Loucy (cell line): ENCODE results near the gene DHRS12.

ENCODE experiments used
- H2AFZ ChIP-seq: fragments of 200-600 bp; sonication (generic); 2 replicates; pipeline ENCODE4 v1.6.0; 2016; ENCODE audit warnings: antibody characterized with exemption, mild to moderate bottlenecking, low read length, moderate library complexity
- H3F3A ChIP-seq: fragments of 200-600 bp; 2 replicates; pipeline ENCODE4 v1.6.0; 2016; ENCODE audit warnings: antibody characterized with exemption, low read depth, mild to moderate bottlenecking
- H3K27me3 ChIP-seq: fragments of 200-600 bp; sonication (generic); 2 replicates; pipeline ENCODE4 v1.6.1; 2014; ENCODE audit warnings: low read length, mild to moderate bottlenecking; ENCODE audit not compliant: insufficient read depth, poor library complexity, severe bottlenecking
- H3K36me3 ChIP-seq: fragments of 200-600 bp; sonication (generic); 2 replicates; pipeline ENCODE4 v1.6.1; 2016; ENCODE audit warnings: low read length; ENCODE audit not compliant: insufficient read depth
- H3K4me1 ChIP-seq: fragments of 200-600 bp; sonication (generic); 2 replicates; pipeline ENCODE4 v1.5.1; 2014; ENCODE audit warnings: low read length, mild to moderate bottlenecking; ENCODE audit not compliant: insufficient read depth, poor library complexity, severe bottlenecking
- H3K4me2 ChIP-seq: fragments of 200-600 bp; sonication (generic); 2 replicates; pipeline ENCODE4 v1.6.0; 2014; ENCODE audit warnings: antibody characterized with exemption, low read length, low read depth, mild to moderate bottlenecking; ENCODE audit not compliant: poor library complexity, severe bottlenecking
- H3K4me3 ChIP-seq: fragments of 200-600 bp; sonication (generic); 2 replicates; pipeline ENCODE4 v1.5.1; 2014; ENCODE audit warnings: low read length, mild to moderate bottlenecking, mixed read lengths; ENCODE audit not compliant: poor library complexity, severe bottlenecking
- H3K79me2 ChIP-seq: fragments of 200-600 bp; sonication (generic); 2 replicates; pipeline ENCODE4 v1.6.1; 2014; ENCODE audit warnings: low read length; ENCODE audit not compliant: insufficient read depth
- H3K9ac ChIP-seq: fragments of 200-600 bp; sonication (generic); 2 replicates; pipeline ENCODE4 v1.6.0; 2014; ENCODE audit warnings: mild to moderate bottlenecking, low read depth, low read length, moderate library complexity; ENCODE audit not compliant: poor library complexity, severe bottlenecking
- H3K9me2 ChIP-seq: fragments of 200-600 bp; sonication (generic); replicated peaks from 2 replicates; pipeline ENCODE4 v1.6.1; 2016; ENCODE audit warnings: low read depth, low read length, mixed read lengths
- H3K9me3 ChIP-seq: fragments of 200-600 bp; sonication (generic); 2 replicates; pipeline ENCODE4 v1.6.1; 2014; ENCODE audit warnings: mild to moderate bottlenecking, antibody characterized with exemption, low read length, low read depth; ENCODE audit not compliant: insufficient read depth
- H4K20me1 ChIP-seq: fragments of 200-600 bp; sonication (generic); 2 replicates; pipeline ENCODE4 v1.6.0; 2014; ENCODE audit warnings: antibody characterized with exemption, low read length, mild to moderate bottlenecking; ENCODE audit not compliant: insufficient read depth, poor library complexity, severe bottlenecking
- EZH2phosphoT487 ChIP-seq: fragments of 200-600 bp; IDR thresholded peaks from 2 replicates; pipeline ENCODE4 v1.6.1; 2018; ENCODE audit warnings: antibody characterized with exemption, mild to moderate bottlenecking, moderate library complexity, borderline replicate concordance
- TF ChIP-seq, protein P1 (sequence below): fragments of 200-600 bp; sonication (generic); conservative IDR thresholded peaks from 2 replicates; pipeline ENCODE4 v1.5.1; 2014; ENCODE audit warnings: mild to moderate bottlenecking, antibody characterized with exemption, low read length

DHRS12 gene

DNA sequence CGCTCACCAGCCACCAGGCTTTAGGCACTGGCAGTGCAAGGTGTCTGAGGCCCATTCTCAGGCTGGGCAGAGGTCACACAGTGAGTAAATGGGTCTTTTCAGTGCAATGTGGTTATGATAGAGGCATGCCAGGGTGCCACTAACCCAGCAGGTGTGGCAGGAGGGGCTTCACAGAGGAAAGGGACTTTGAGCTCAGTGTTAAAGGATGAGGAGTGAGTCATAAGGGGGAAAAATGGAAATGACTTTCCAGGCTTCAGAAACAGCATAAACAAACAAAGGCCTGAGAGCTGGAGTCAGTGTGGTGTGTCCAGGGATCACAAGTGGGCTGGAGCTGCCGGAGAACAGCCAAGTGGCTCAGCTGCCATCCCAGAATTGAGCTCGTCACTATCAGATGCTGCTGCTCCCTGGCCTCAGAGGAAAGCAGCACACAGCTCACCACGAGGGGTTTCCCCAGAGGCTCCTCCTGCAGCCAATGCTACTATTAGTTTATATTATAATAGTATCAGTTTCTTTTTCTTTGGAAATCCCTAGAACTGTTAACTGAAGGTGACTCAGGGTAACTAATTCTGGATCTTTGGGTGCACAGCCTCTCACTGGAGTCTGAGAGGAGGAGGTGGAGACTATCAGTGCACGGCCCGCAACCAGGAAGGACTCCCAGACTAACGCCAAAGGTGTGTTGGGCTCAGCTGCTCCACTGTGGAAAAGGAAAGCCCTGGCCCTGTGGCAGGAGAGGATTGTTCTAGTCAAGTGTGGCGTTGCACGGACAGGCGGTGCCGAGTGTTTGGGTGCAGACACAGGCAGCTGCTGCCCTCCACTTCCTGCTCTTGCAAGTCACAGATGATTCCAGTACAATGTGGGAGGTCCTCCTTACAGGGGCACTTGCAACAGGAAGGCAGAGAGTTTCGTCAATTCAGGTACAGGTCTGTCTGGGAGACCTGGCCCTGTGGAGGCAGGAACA, 39.5 kb downstream of the DHRS12 start:
- H2AFZ ChIP-seq = no peak overlapping the region
- H3K36me3 ChIP-seq = peaks cover 27% of the 10 kb centered on the region; the same call in 1 of the 2 replicates
- H3K27me3 ChIP-seq = no peaks in the 10 kb centered on the region
- H3K9ac ChIP-seq = no peak overlapping the region
- peak overlapping the region; percentile 20 for H3K4me2 ChIP-seq
- H4K20me1 ChIP-seq = no peaks in the 10 kb centered on the region
- no peaks in the 10 kb centered on the region for H3K9me3 ChIP-seq
- no peak overlapping the region for H3K4me3 ChIP-seq
- H3F3A ChIP-seq = no peaks in the 10 kb centered on the region
- no peak for TF ChIP-seq EZH2phosphoT487
- TF ChIP-seq, protein P1, sequence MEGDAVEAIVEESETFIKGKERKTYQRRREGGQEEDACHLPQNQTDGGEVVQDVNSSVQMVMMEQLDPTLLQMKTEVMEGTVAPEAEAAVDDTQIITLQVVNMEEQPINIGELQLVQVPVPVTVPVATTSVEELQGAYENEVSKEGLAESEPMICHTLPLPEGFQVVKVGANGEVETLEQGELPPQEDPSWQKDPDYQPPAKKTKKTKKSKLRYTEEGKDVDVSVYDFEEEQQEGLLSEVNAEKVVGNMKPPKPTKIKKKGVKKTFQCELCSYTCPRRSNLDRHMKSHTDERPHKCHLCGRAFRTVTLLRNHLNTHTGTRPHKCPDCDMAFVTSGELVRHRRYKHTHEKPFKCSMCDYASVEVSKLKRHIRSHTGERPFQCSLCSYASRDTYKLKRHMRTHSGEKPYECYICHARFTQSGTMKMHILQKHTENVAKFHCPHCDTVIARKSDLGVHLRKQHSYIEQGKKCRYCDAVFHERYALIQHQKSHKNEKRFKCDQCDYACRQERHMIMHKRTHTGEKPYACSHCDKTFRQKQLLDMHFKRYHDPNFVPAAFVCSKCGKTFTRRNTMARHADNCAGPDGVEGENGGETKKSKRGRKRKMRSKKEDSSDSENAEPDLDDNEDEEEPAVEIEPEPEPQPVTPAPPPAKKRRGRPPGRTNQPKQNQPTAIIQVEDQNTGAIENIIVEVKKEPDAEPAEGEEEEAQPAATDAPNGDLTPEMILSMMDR = no peak
- peaks cover 14% of the 10 kb centered on the region for H3K4me1 ChIP-seq
- no peaks in the 10 kb centered on the region for H3K79me2 ChIP-seq
- H3K9me2 ChIP-seq = no peaks in the 10 kb centered on the region

GRCh38 chr13:51763486-51763885, 40.5 kb downstream of the DHRS12 start:
- no peak overlapping the region for H3K4me2 ChIP-seq
- H2AFZ ChIP-seq = no peak overlapping the region
- H3F3A ChIP-seq = no peaks in the 10 kb centered on the region
- no peak overlapping the region for H3K4me3 ChIP-seq
- H3K4me1 ChIP-seq = peaks cover 14% of the 10 kb centered on the region
- no peak overlapping the region for H3K9ac ChIP-seq
- no peaks in the 10 kb centered on the region for H3K9me3 ChIP-seq
- peaks cover 31% of the 10 kb centered on the region; the same call in 1 of the 2 replicates for H3K36me3 ChIP-seq
- no peak for TF ChIP-seq EZH2phosphoT487
- TF ChIP-seq, protein P1 = no peak
- H3K9me2 ChIP-seq = no peaks in the 10 kb centered on the region
- H3K79me2 ChIP-seq = no peaks in the 10 kb centered on the region
- H4K20me1 ChIP-seq = no peaks in the 10 kb centered on the region
- no peaks in the 10 kb centered on the region for H3K27me3 ChIP-seq

DNA sequence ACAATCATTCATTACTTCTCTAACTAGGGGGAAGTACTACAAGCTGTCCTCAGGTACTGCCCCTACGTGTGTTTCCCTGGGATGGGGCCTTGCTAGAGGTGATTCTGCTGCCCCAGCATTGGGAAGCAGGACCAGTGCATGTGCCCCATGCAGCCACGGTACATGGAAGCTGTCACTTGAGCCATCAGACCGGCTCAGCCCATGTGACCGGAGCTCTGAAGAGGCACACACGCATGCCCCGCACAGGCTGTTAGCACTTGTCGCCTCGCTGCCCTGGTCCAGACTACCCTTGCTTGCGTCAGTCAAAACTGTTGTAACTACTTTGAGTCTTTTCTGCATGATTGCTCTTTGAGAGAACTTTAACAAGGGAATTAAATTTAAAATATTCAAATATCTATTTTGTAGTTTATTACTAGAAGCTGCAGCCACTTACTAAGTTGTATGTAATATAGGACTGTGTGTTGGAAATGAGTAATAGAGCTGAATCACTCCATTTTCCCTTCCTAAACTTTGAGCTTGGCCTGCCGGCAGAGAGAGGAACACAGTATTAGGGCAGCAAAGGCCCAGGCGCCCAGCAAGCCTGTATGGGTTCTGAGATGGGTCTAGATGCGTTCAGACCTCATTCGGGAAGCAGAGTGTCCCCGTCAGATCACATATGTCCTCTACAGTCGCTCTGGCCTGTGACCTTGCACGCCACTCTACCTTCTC, 42.2 kb downstream of the DHRS12 start:
- H3K4me1 ChIP-seq = peaks cover 14% of the 10 kb centered on the region
- no peaks in the 10 kb centered on the region for H3K9me2 ChIP-seq
- no peaks in the 10 kb centered on the region for H4K20me1 ChIP-seq
- peaks cover 42% of the 10 kb centered on the region; the same call in 1 of the 2 replicates for H3K36me3 ChIP-seq
- H3K9ac ChIP-seq = no peak overlapping the region
- TF ChIP-seq EZH2phosphoT487 = no peak
- TF ChIP-seq, protein P1 = no peak
- no peaks in the 10 kb centered on the region for H3K9me3 ChIP-seq
- no peak overlapping the region for H3K4me3 ChIP-seq
- no peaks in the 10 kb centered on the region for H3K79me2 ChIP-seq
- H3F3A ChIP-seq = no peaks in the 10 kb centered on the region
- H2AFZ ChIP-seq = no peak overlapping the region
- no peak overlapping the region for H3K4me2 ChIP-seq
- H3K27me3 ChIP-seq = no peaks in the 10 kb centered on the region
